HG02943 (cell line): Measurements from ENCODE around the gene TREM2.
"Not testable (repeated sequence)": the region's sequence is repeated elsewhere in the genome, so short reads cannot be mapped to it uniquely, and the experiment has no call there.

Source experiments
- ATAC-seq: cut with Tn5 transposase; IDR thresholded peaks from one replicate; pipeline ENCODE4 v1.9.1; 2021; ENCODE audit warnings: mild to moderate bottlenecking, low read depth, moderate library complexity; ENCODE audit not compliant: unreplicated experiment

TREM2 gene

DNA sequence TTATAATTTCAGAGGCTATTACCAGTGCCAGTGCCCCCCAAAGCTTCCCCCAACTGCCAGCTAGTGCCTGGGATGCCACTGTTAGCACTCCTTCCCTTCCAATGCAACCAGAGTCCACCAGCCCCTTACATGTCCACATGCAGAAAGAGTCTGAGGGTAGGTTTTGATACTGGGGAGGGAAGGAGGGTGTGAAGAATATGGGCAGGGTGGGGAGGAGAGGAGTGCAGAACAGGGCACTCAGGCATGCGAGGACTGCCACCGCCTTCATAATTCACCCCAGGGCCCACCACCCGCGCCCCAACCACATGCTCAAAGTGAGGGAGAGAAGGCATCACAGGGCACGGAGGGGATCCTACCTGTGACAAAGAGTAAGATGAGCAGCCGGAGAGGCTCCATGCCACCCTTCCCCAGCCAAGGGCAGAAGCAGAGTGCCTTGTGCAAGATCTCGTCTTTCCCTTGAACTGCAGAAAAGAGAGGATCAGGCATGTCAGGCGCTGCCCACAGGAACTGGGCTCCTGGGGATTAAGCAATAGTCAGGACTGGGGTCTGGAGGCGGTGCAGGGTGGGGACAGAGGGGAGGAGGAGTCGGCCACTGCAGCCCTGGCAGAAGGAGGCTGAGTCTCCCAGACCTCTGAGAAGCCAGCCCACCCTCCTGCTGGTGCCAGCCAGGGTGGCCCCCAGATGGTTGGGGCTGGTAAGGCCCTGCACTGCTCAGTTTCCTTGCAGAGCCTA lies at the start of gene TREM2:
Gene TREM2, minus strand, starts transcription at position 430 of the 732 bp plus-strand sequence. Its CDS starts 34 bp downstream, at position 396.
- no peak for ATAC-seq

DNA sequence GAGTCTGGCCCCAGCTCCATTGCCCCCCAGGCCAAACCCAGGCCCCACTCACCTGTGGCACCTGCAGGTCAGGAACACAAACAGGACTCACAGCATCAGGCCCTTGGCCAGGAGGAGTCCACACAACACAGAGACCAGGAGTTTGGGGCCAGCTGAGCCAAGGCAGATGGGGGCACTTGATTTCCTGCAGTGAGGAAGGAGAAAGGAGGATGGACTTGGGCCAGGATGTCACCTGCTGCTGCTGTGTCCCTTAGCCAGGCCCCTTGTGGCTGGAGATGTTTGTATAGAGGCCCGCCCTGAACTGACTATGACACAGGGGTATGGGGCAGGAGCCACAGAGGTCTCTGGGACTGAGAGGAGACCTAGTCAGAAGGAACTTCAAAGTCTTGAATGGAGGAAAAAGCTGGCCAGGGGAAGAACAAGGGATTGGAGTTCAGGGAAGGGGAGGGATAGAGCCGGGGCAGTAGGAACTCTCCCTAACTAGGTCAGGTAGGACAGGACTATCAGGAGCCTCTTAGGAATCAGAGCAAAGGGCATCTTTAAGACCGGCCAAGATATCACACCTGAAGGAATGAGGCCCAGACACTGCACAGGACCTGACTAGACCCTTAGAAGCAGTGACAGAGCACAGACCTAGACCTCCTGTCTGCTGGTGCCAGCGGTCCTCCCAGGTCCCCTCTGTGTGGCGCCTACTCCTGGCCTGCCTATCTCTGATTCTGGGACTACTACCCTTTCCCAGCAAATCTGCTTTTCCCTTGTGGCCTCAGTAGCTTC lies 46.8 kb upstream of the TREM2 start:
- no peak for ATAC-seq

DNA sequence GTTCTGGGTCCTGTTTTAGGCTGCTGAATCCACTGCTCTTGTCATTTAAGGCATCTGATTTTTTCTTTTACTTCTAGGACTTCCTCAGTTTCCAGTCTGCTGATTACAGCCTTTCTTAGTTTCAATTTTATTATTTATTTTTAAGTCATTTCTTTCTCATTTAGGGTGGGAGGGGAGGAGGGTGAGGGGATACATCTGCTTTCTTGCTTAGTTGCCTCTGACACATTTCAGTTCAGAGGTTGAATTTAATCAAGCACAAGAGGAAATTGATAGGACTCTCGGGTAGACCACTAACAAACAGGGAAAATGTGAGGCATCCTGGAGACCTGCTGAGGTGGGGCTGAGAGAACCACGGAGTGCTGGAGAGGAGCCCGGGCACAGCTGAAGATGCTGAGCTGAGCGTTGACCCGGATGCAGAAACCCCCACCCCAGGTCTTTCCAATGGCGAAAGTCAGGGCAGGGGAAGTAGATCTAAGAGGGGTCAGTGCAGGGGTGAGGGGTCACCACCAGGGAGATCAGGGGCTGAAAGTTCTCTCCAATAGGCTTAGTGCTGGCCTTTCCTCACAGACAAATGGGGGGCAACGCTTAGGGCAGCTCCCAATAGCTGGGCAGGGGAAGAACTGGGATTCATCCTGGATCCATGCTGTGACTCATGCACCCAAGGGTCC lies 45.7 kb upstream of the TREM2 start:
- no peak for ATAC-seq

DNA sequence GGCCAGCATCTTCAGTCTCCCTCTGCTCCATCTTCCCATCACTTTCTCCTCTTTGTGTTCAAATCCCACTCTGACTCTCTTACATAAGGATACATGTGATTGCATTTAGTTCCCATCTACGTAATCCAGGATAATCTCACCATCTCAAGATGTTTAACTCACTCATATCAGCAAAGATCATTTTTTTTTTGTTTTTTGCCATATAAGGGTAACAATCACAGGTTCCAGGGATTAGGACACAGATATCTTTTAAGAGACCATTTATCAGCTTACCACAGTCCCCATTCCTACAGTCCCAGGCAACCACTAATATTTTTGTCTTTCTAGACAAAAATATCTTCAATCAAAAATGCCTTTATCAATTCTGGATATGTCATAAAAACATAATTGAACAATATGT lies 41.2 kb upstream of the TREM2 start:
- no peak for ATAC-seq

DNA sequence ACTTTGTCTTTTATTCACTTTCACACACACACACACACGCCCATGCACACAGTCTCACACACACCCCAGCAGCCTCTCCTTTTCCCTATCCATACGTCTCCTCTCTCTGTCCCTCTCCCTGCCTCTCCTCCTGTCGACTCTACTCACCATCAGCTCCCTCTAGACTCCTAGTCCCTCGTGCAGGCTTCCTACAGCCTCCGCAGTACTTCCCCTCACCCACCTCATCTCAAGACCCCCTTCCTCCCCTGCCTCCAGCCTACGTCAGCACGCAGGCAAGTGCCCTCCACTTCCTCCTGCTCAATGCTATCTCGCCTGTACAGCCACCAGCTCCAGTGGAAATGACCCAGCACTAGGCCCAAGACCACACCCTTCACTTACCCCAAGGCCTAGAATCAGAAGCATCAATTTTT lies 38.9 kb upstream of the TREM2 start:
- ATAC-seq, result no peak

DNA sequence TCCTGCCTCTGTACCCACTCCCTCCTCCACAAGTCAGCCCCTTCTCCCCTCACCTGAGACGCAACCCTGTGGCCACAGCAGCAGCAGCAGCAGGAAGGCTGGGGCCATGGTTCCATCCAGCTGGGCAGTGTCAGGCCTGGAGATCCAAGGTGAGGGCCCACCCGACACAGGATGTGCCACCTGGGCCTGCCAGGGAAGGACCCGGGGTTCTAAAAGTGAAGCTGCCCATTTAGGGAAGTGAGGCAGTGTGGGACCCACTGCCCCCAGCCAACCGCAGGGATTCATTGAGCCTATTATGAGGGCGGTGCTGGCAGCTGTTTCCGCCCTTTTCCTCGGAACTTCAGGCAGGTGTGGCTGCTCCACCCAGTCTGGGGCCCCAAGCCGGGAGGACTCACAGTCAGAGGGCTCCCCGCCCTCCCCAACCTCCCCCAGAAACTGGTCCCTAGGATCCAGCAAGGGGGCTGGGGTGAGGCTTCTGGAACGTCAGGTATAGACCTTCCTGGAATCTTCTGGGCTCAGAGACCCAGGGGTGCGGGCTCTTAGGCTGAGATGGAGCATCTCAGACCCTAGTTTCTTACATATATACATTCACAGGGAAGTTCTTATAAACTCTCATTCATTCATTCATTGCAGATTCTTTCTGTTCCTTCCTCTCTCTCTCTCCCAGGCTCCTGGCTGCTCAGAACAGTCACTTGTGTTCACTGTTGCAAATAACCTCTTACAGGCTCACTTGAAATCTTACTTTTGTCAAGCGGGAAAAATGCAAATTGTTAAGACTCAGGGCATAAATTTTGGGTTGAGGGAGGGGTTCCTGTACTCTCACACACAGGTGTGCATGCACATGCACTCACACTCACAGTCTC lies 38.2 kb upstream of the TREM2 start, which contains the start of gene TREML2:
Gene TREML2, minus strand, starts transcription at position 249 of the 863 bp plus-strand sequence. Its CDS starts 141 bp downstream, at position 108.
- ATAC-seq, result no peak

DNA sequence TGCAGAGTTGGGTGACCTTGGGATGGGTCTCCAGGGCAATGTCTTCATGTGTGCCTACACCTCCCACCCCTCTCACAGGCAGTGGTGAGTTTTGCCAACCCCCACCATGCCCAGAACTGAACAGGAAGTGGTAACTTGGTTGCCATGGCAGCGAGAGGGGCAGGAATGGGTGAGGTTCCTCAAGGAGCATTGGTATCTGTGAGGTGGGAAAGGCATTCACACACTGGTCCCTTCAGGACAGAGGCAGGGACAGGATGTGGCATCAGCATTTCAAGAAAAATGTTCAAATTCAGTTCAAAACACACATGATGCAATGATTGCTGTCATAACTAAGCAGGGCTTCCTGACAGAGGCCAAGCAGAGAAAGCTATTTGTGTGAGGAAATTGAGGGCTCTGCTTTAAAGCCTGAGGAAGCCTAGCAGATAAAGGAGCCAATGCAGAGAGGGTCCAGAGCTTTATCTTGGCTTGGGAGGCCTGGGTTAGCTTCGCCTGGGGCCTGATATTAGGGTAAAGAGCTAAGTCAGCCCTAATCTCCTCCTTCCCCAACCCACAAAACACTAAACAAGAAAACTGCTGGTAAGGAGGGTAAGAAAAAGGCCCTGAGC lies 37.5 kb upstream of the TREM2 start:
- no peak for ATAC-seq

DNA sequence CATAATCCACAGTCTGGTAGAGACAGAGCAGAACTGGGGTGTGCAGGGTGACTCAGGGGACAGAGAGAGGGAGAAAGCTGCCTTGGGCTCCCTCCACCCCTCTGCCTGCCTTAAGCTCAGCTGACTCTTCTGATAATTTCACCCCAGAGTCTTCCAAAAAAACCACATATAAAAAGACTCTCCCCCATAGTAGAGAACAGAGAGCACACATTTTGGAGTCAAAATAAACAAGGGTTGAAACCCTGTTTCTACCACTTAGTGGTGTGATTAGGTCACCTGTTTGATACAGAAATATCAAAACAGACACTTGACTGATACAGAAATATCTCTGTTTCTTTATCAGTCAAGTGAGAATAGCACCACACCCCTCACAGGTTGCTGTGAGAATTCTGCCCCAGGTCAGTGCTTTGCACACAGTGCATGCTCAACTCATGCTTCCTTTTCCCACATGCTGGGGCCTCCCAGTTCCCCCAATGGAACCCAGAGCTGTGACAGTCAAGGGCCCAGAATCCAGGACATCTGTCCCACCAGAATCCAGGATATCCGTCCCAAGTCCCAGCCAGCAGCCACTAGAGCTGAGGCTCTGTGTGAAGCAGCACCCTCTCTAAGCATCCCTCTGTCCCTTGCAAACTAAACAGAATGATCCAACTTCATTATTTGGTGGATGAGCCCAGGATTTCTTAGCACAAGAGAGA lies 36.8 kb upstream of the TREM2 start:
- ATAC-seq, result no peak

GRCh38 chr6:41197234-41197633 lies 34.3 kb upstream of the TREM2 start:
- ATAC-seq, result no peak

GRCh38 chr6:41194386-41194785 lies 31.5 kb upstream of the TREM2 start:
- ATAC-seq, result no peak

DNA sequence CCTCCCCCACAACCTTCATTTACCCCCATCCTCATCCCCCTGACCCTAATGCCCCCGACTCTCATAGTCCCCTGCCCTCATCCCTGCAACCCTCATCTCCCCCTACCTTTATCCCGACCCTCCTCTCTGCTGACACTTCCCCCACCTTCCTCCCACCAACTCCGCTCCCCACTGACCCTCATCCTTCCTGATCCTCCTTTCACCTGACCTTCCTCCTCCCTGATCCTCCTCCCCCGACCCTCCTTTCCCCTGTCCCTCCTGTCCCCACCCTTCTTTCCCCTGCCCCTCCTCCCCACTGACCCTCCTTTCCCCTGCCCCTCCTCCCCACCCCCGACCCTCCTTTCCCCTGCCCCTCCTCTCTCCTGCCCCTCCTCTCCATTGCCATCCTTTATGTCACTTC lies 31.0 kb upstream of the TREM2 start:
- no peak for ATAC-seq

DNA sequence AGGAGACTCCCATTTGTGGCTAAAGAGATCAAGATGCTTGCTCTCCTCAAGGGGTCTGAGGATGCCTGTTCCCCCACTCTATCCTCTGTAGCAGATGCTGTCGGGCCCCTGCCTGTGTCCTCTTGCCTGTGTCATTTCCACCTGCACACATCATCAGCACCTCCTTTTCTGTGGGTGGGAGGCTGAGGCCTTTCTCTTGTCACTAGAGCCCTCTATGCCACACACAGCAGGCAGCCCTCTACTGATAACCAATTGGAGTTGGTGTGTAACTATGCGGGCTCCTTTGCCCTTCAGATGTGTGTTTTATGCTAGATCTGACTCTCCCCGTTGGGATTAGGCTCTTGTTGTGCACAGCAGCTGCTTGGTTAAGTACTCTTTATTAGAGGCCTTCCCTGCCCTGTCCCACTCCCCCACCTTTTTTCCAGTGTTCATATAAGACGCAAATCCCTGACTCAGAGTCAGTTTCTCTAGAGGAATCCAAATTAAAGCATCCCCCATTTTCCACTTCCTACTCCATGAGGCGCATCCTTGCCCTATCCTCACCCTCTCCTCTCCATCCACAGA lies 30.3 kb upstream of the TREM2 start:
- no peak for ATAC-seq

- no peak for ATAC-seq
These were observed 28.7 kb upstream of the TREM2 start for GRCh38 chr6:41191569-41191968.

DNA sequence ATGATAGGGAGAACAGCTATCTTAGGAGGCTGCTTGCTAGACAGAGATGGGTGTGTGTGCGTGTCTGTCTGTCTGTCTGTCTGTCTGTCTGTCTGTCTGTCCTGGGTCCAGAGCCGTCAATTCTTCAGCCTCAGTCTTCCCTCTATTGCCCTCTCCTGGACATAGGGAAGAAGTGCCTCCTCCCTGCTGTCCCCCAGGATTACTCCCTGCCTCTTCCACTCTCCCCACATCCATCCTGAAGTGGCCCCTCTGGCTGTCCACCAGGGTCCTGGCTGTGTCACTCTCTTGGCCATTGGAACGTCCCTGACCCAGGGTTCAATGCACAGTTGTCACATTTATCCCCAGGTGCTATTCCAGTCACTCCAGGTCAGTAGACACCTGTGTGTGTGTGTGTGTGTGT lies 27.9 kb upstream of the TREM2 start:
- no peak for ATAC-seq

- ATAC-seq, result no peak
These were observed 27.1 kb upstream of the TREM2 start for GRCh38 chr6:41189967-41190366.

- ATAC-seq, result not testable (repeated sequence)
These were observed 26.1 kb upstream of the TREM2 start for GRCh38 chr6:41189046-41189445.

DNA sequence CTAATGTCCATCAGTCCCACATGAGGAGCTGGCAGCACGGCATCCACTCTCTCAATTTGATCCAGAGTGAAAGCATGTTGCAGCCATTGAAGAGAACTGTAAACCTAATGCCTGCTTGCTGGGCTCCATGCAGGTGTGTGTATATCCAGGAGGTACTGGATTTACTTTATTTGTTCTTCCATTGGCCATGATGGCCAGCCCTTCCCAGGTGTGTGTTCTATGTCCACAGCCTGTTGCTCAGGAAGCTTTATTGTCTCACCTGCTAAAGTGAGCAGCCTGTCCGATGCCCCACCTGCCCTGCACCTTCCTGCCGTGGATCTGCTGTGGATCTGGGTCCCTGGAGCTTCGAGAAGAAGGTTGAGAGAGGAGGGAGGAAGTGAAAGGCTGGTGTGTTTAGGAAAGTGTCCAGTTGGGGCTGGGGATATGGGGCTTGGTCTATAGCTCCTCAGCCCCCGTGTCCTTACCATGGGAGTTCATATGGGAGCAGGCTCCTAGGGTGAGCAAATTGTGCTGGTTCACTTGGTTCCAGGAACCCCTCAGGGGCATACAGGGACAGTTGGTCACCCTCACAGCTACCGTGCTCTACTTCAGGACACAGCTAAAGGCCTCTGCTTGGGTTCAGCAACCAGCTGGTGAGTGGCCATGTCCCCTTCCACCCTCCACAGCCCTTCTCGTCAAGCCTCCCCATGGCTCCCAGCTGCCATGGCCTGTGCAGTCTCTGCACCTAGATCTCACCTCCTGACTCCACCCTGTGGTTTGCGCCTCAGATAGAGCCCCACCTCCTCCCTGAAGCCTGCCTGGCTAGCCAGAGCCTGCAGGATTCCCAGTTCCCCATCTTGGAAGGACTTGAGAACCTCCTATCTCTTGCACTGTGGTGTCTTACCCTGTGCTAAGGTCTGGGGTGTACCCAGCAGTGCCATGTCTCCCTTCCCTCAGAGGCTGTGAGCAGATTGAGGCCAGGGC lies 25.3 kb upstream of the TREM2 start:
- no peak for ATAC-seq

DNA sequence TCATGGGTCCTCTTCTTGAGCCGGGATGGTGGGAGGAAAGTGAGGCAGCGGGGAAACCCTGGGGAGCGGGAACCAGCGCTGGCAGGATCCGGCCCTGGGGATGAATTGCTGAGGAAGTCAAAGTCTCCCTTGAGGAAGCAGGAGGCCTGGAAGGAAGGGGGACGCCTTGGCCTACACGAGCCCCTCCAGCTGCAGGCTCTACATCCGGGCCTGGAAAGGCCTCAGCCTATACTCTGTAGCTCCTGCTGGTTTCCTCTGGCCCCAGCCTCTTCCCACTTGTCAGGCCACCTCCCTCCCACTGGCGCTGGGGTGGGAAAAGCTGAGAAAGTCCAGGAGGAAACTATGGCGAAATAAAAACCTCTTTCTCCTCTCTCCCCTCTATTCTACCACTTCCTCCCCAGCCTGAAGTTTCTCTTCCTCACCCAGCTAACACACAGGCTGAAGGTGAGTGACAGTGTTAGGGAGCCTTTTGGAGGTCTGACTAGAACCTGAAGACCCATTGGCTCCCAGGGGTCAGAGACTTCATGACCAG lies 23.2 kb upstream of the TREM2 start:
- no peak for ATAC-seq
